H1 (cell line): ENCODE measurements around the gene UBE3A. TPM values are rescaled to one million over a fixed set of nuclear protein-coding genes. Genes with fewer than 3 reads are reported as not detected.

Source experiments
- CTCF ChIA-PET: fragments of 300-600 bp; sonication (Branson Sonifier 250); formaldehyde crosslinking; loops from one replicate; lab custom pipeline; 2021; ENCODE audit not compliant: partially characterized antibody; lab: Charles Lee
- POLR2A ChIA-PET: fragments of 300-600 bp; sonication (Branson Sonifier 250); formaldehyde crosslinking; loops from one replicate; lab custom pipeline; 2021; ENCODE audit warnings: inconsistent platforms; ENCODE audit not compliant: partially characterized antibody; lab: Charles Lee
- DNase-seq, 2 experiments: peaks; one replicate each; pipeline versions ENCODE4 v3.0.0 to v3.0.0-alpha.2; 2010 to 2022; ENCODE audit warnings: low spot score in 2 of 2, low read depth in 1 of 2, mixed read lengths in 1 of 2
- FAIRE-seq: peaks from 2 replicates; lab custom pipeline; 2011; peaks lifted over from hg19 to GRCh38; lab: Jason Lieb, UNC
- H2AFZ ChIP-seq: 2 replicates; pipeline ENCODE4 v1.8.1; 2012; ENCODE audit warnings: low read length, inconsistent platforms
- H2AK5ac ChIP-seq: 2 replicates; pipeline ENCODE4 v1.6.1; 2013; ENCODE audit warnings: low read depth, low read length
- H2BK120ac ChIP-seq: replicated peaks from 2 replicates; pipeline ENCODE3; 2013; ENCODE audit warnings: low read depth, low read length, inconsistent platforms
- H2BK12ac ChIP-seq: 2 replicates; pipeline ENCODE4 v1.6.1; 2013; ENCODE audit warnings: low read depth, low read length
- H2BK15ac ChIP-seq: 2 replicates; pipeline ENCODE4 v1.6.1; 2013; ENCODE audit warnings: low read length
- H2BK20ac ChIP-seq: 2 replicates; pipeline ENCODE4 v1.6.1; 2013; ENCODE audit warnings: low read length
- H2BK5ac ChIP-seq: 2 replicates; pipeline ENCODE4 v1.6.1; 2013; ENCODE audit warnings: low read depth, low read length
- H3K14ac ChIP-seq: 2 replicates; pipeline ENCODE4 v1.6.1; 2013; ENCODE audit warnings: inconsistent platforms; ENCODE audit not compliant: insufficient read length
- H3K18ac ChIP-seq: 2 replicates; pipeline ENCODE4 v1.6.1; 2013; ENCODE audit warnings: low read length; ENCODE audit errors: extremely low read depth
- H3K23ac ChIP-seq: 2 replicates; pipeline ENCODE4 v1.6.1; 2013; ENCODE audit warnings: inconsistent platforms; ENCODE audit not compliant: insufficient read length
- H3K23me2 ChIP-seq: 2 replicates; pipeline ENCODE4 v1.6.1; 2013; ENCODE audit warnings: low read depth, low read length
- H3K27ac ChIP-seq: 2 replicates; pipeline ENCODE4 v1.6.1; 2011; ENCODE audit warnings: low read depth, low read length, inconsistent platforms
- H3K27me3 ChIP-seq, 4 experiments: replicated peaks in 1 of 4; 1 replicate in 1 of 4; 2 replicates in 3 of 4; pipeline versions ENCODE4 v1.6.1 to v1.8.1; 2011 to 2013; ENCODE audit warnings: low read length in 3 of 4, mild to moderate bottlenecking in 3 of 4, inconsistent platforms in 2 of 4, mixed read lengths in 2 of 4, moderate library complexity in 1 of 4; ENCODE audit not compliant: control insufficient read depth in 3 of 4, insufficient read depth in 3 of 4; ENCODE audit errors: extremely low read depth in 1 of 4
- H3K36me3 ChIP-seq, 4 experiments: 2 replicates each; pipeline versions ENCODE4 v1.6.1 to v1.8.1; 2011 to 2013; ENCODE audit warnings: mild to moderate bottlenecking in 4 of 4, low read length in 3 of 4, moderate library complexity in 2 of 4, control low read depth in 1 of 4, inconsistent platforms in 1 of 4; ENCODE audit not compliant: insufficient read depth in 4 of 4, control insufficient read depth in 2 of 4
- H3K4ac ChIP-seq: replicated peaks from 2 replicates; pipeline ENCODE3; 2013; ENCODE audit warnings: low read length, low read depth, mixed read lengths, inconsistent platforms; ENCODE audit not compliant: insufficient read length
- H3K4me1 ChIP-seq, 4 experiments: replicated peaks in 1 of 4; 1 replicate in 1 of 4; 2 replicates in 3 of 4; pipeline versions ENCODE4 v1.6.1 to v1.8.1; 2011 to 2013; ENCODE audit warnings: low read length in 3 of 4, inconsistent platforms in 2 of 4, mixed read lengths in 1 of 4; ENCODE audit not compliant: insufficient read depth in 4 of 4, control insufficient read depth in 3 of 4
- H3K4me2 ChIP-seq, 2 experiments: 2 replicates each; pipeline versions ENCODE4 v1.6.1 to v1.8.1; 2011 to 2013; ENCODE audit warnings: low read depth in 2 of 2, low read length in 2 of 2, control low read depth in 1 of 2, inconsistent platforms in 1 of 2, mild to moderate bottlenecking in 1 of 2; ENCODE audit not compliant: insufficient read depth in 1 of 2
- H3K4me3 ChIP-seq, 4 experiments: fragments of 200-600, 300-600 bp in 1 of 4; sonication (generic), shearing (Covaris generic), sonication (Bioruptor Twin) in 1 of 4; 2 replicates each; pipeline versions ENCODE4 v1.5.1 to v1.8.1; 2011 to 2016; ENCODE audit warnings: low read length in 4 of 4, low read depth in 3 of 4, control low read depth in 2 of 4, inconsistent platforms in 2 of 4, mild to moderate bottlenecking in 2 of 4, mixed read lengths in 1 of 4, moderate library complexity in 1 of 4; ENCODE audit not compliant: insufficient read depth in 2 of 4; ENCODE audit errors: extremely low read depth in 1 of 4
- H3K56ac ChIP-seq: replicated peaks from 2 replicates; pipeline ENCODE3; 2013; ENCODE audit warnings: low read depth, mild to moderate bottlenecking, mixed read lengths, low read length, inconsistent platforms; ENCODE audit not compliant: insufficient read length
- H3K79me1 ChIP-seq: 2 replicates; pipeline ENCODE4 v1.6.1; 2013; ENCODE audit warnings: low read depth, low read length, control low read depth
- H3K79me2 ChIP-seq, 2 experiments: 2 replicates each; pipeline versions ENCODE4 v1.6.1 to v1.8.1; 2012 to 2013; ENCODE audit warnings: low read length in 2 of 2, mild to moderate bottlenecking in 2 of 2, inconsistent platforms in 1 of 2; ENCODE audit not compliant: insufficient read depth in 2 of 2, control insufficient read depth in 1 of 2
- H3K9ac ChIP-seq, 4 experiments: replicated peaks in 1 of 4; 1 replicate in 1 of 4; 2 replicates in 3 of 4; pipeline versions ENCODE4 v1.6.1 to v1.8.1; 2011 to 2013; ENCODE audit warnings: low read depth in 3 of 4, low read length in 3 of 4, control low read depth in 2 of 4, mild to moderate bottlenecking in 2 of 4, moderate library complexity in 2 of 4, inconsistent platforms in 1 of 4; ENCODE audit errors: extremely low read depth in 1 of 4
- H3K9me3 ChIP-seq, 2 experiments: 2 replicates each; pipeline versions ENCODE4 v1.6.1 to v1.8.1; 2012 to 2013; ENCODE audit warnings: mild to moderate bottlenecking in 2 of 2, moderate library complexity in 2 of 2, control low read depth in 1 of 2, inconsistent platforms in 1 of 2, low read depth in 1 of 2, low read length in 1 of 2, mixed read lengths in 1 of 2; ENCODE audit not compliant: insufficient read depth in 2 of 2
- H4K20me1 ChIP-seq, 2 experiments: replicated peaks in 1 of 2; 2 replicates each; pipeline versions ENCODE3 to v1.8.1; 2011 to 2013; ENCODE audit warnings: inconsistent platforms in 2 of 2, low read length in 2 of 2, mild to moderate bottlenecking in 1 of 2; ENCODE audit not compliant: insufficient read depth in 2 of 2, control insufficient read depth in 1 of 2
- H4K5ac ChIP-seq: 2 replicates; pipeline ENCODE4 v1.6.1; 2013; ENCODE audit warnings: low read length, low read depth, mixed read lengths, inconsistent platforms; ENCODE audit not compliant: insufficient read length
- H4K8ac ChIP-seq: 2 replicates; pipeline ENCODE4 v1.8.0; 2013; ENCODE audit warnings: mild to moderate bottlenecking, moderate library complexity, low read length, inconsistent platforms; ENCODE audit not compliant: insufficient read depth; ENCODE audit errors: extremely low read depth
- H4K91ac ChIP-seq: replicated peaks from 2 replicates; pipeline ENCODE3; 2013; ENCODE audit warnings: low read length, mixed read lengths, inconsistent platforms; ENCODE audit not compliant: insufficient read length
- ASH2L ChIP-seq: fragments of 200-600, 300-600 bp; sonication (generic); IDR thresholded peaks from one replicate; pipeline ENCODE4 v1.7.1; 2017; ENCODE audit warnings: low read length
- EP300 ChIP-seq, 2 experiments: IDR thresholded peaks; 1 replicate in 1 of 2; 2 replicates in 1 of 2; pipeline ENCODE4 v1.6.1; 2011 to 2012; ENCODE audit warnings: low read depth in 2 of 2, low read length in 2 of 2, mild to moderate bottlenecking in 2 of 2, borderline replicate concordance in 1 of 2, inconsistent platforms in 1 of 2, moderate library complexity in 1 of 2
- EZH2 ChIP-seq: fragments of 200-600 bp; sonication (generic); IDR thresholded peaks from 2 replicates; pipeline ENCODE4 v1.7.1; 2012; ENCODE audit warnings: low read depth, mild to moderate bottlenecking, moderate library complexity, low read length, inconsistent platforms; ENCODE audit not compliant: severe bottlenecking
- JUN ChIP-seq: IDR thresholded peaks from 2 replicates; pipeline ENCODE4 v1.6.1; 2011; ENCODE audit warnings: low read depth, mild to moderate bottlenecking, improper control_type of control experiment, low read length
- KDM1A ChIP-seq: fragments of 200-600, 300-600 bp; sonication (generic); IDR thresholded peaks from 2 replicates; pipeline ENCODE4 v1.7.1; 2016; ENCODE audit warnings: mild to moderate bottlenecking, low read length, borderline replicate concordance
- KDM4A ChIP-seq: IDR thresholded peaks from one replicate; pipeline ENCODE4 v1.7.1; 2012; ENCODE audit warnings: low read depth, mild to moderate bottlenecking, moderate library complexity, low read length, inconsistent platforms; ENCODE audit not compliant: severe bottlenecking
- NANOG ChIP-seq: IDR thresholded peaks from 2 replicates; pipeline ENCODE4 v1.6.1; 2011; ENCODE audit warnings: low read length, low read depth, mild to moderate bottlenecking, inconsistent platforms; ENCODE audit not compliant: insufficient read depth, poor library complexity, severe bottlenecking
- RXRA ChIP-seq: IDR thresholded peaks from 2 replicates; pipeline ENCODE4 v1.6.1; 2011; ENCODE audit warnings: low read depth, mild to moderate bottlenecking, low read length, moderate library complexity; ENCODE audit not compliant: insufficient read depth
- SP1 ChIP-seq: IDR thresholded peaks from 2 replicates; pipeline ENCODE4 v1.6.1; 2011; ENCODE audit warnings: low read depth, low read length
- SP4 ChIP-seq: IDR thresholded peaks from 2 replicates; pipeline ENCODE4 v1.6.1; 2012; ENCODE audit warnings: low read length, inconsistent platforms
- WGBS, 2 experiments: shearing (Covaris generic) in 1 of 2; methylation state at CpG; one replicate each; pipeline versions ENCODE4 v1.1.6 to v1.1.7; 2013 to 2015; ENCODE audit warnings: low lambda C conversion rate in 2 of 2, mixed read lengths in 2 of 2, inconsistent platforms in 1 of 2, low coverage in 1 of 2, missing lambda C conversion rate in 1 of 2; ENCODE audit not compliant: insufficient replicate concordance in 2 of 2, insufficient coverage in 1 of 2, insufficient read length in 1 of 2; ENCODE audit errors: extremely low coverage in 1 of 2, missing lambda C conversion rate in 1 of 2; 5-methylcytosine and 5-hydroxymethylcytosine counted together
- polyA plus RNA-seq, 7 experiments: library from polyadenylated mRNA; depleted of rRNA in 3 of 7; stranded (reverse) in 5 of 7; unstranded in 2 of 7; fragments of >200 nt in 5 of 7; fragments of 200-250 nt in 2 of 7; gene quantifications; 1 replicate in 5 of 7; 2 replicates in 1 of 7; 4 replicates in 1 of 7; pipeline versions ENCODE4 v1.2.1 to v1.2.3, GENCODE V29; 2011 to 2013; ENCODE audit warnings: missing spikeins in 2 of 7, mixed read lengths in 2 of 7
- total RNA-seq: library from RNA; stranded (reverse); fragmentation: NEBNext Ultra II Directional; extraction: Animal tissue kit (Norgen Biotek cat#: 25700); gene quantifications from 2 replicates; pipeline ENCODE4 v1.2.1, GENCODE V29; 2021

The UBE3A gene
- total and polyA plus RNA-seq, 2 of the 8 experiments (the other 6 are each of a cell fraction or from before 2014, with no cell fraction given): 13.8 to 110 TPM

DNA sequence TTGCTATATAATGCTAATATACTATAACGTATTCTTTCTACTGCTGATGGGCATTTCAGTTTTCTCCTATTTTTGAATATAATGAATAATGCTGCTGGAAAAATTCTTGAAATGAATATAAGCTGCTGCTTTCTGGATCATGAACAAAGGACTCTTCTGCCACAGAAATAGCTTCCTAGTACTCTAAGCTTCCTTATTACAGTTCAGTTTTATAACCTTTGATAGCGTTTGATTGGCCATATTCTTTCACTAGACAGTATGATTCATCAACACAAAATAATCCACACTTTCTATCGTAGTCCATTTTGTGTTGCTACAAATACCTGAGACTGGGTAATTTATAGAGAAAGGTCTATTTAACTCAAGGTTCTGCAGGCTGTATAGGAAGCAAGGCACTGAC, 16.4 kb upstream of the UBE3A start:
- Histone ChIP-seq H3K27me3 (peaks cover 0 to 1% (median 0%) of the 10 kb centered on the region in 4 experiments; a peak in 1 of 7 replicates), H2AK5ac (no peak overlapping the region)
- no peak for FAIRE-seq

More for the DNA sequence above, 16.4 kb upstream of the UBE3A start:
- H2BK5ac ChIP-seq: no peak overlapping the region
- H3K9ac ChIP-seq: no peak overlapping the region
- TF ChIP-seq KDM4A (no peak), NANOG (no peak), EP300 (IDR thresholded peaks at IDR 0.05; ENCODE audit: borderline replicate concordance in 1 of 2, low read depth in 2 of 2, low read length in 2 of 2) (no peak), KDM1A (no peak), ASH2L (no peak), RXRA (no peak), EZH2 (no peak), JUN (no peak), SP1 (no peak), SP4 (no peak)
- no peak overlapping the region for H3K23ac ChIP-seq
- no peak overlapping the region for H4K5ac ChIP-seq
- no peak overlapping the region for H4K91ac ChIP-seq
- no peak overlapping the region for H2BK120ac ChIP-seq
- H4K20me1 ChIP-seq: no peaks in the 10 kb centered on the region
- no peak overlapping the region for H3K14ac ChIP-seq
- H3K56ac ChIP-seq: no peak overlapping the region
- no peaks in the 10 kb centered on the region for H3K36me3 ChIP-seq
- H4K8ac ChIP-seq: no peak overlapping the region
- H3K4ac ChIP-seq: no peak overlapping the region
- no peak overlapping the region for H3K4me3 ChIP-seq
- H3K4me1 ChIP-seq: no peaks in the 10 kb centered on the region
- DNase-seq: no peak
- H3K27ac ChIP-seq: no peak overlapping the region
- no peak overlapping the region for H2AFZ ChIP-seq
- peaks cover 7 to 12% of the 10 kb centered on the region in 2 experiments; a peak in 2 of 4 replicates for H3K9me3 ChIP-seq
- ChIA-PET CTCF (interaction anchor here (1.2 kb wide), 1 partner anchor 46 kb away, joined by 3 read pairs; no protein-coding TSS in a partner anchor), POLR2A (interaction anchor here (1.4 kb wide), 1 partner anchor 13 kb away, joined by 4 read pairs; no protein-coding TSS in a partner anchor)
- H3K79me1 ChIP-seq: no peaks in the 10 kb centered on the region
- no peak overlapping the region for H3K4me2 ChIP-seq
- H2BK12ac ChIP-seq: no peak overlapping the region
- H3K23me2 ChIP-seq: no peaks in the 10 kb centered on the region
- H2BK15ac ChIP-seq: no peak overlapping the region
- 75% methylated on average over 3 of the region's 3 CpGs; no CpG with 5 or more reads in 1 of the 2 experiments for WGBS, 2 experiments
- H2BK20ac ChIP-seq: no peak overlapping the region
- no peaks in the 10 kb centered on the region for H3K79me2 ChIP-seq
- H3K18ac ChIP-seq: no peak overlapping the region
